Activated CD4-positive, alpha-beta T cell treated with anti-CD3 and anti-CD28 coated beads for 4 hours (primary cell): ENCODE data around the gene CELF2.

Source experiments
- DNase-seq, 2 donors: peaks; one replicate each; pipeline ENCODE4 v3.0.0-alpha.2; 2020

CELF2 gene

GRCh38 chr10:11205030-11205772 is 187.5 kb downstream of the CELF2 start:
- DNase-seq = peak in 1 of 2 donors; percentile 24

- no peak for DNase-seq
Measured at GRCh38 chr10:11206676-11207559, 189.2 kb downstream of the CELF2 start.

GRCh38 chr10:11207560-11207844 is 189.8 kb downstream of the CELF2 start:
- DNase-seq = no peak

- DNase-seq = no peak
Measured at GRCh38 chr10:11208243-11208642, 190.6 kb downstream of the CELF2 start.

GRCh38 chr10:11208908-11209829 is 191.5 kb downstream of the CELF2 start:
- peak in 1 of 2 donors; percentile 34 for DNase-seq

GRCh38 chr10:11209830-11210181 is 192.1 kb downstream of the CELF2 start:
- DNase-seq = no peak

- no peak for DNase-seq
Measured at GRCh38 chr10:11210211-11210922, 192.7 kb downstream of the CELF2 start.

- DNase-seq = no peak
Measured at GRCh38 chr10:11212288-11213085, 194.8 kb downstream of the CELF2 start.

- DNase-seq = no peak
Measured at GRCh38 chr10:11213137-11213536, 195.5 kb downstream of the CELF2 start.

- no peak for DNase-seq
Measured at GRCh38 chr10:11214407-11214806, 196.7 kb downstream of the CELF2 start.

GRCh38 chr10:11215471-11215870 is 197.8 kb downstream of the CELF2 start:
- DNase-seq = no peak

GRCh38 chr10:11217521-11217920 is 199.8 kb downstream of the CELF2 start:
- no peak for DNase-seq

GRCh38 chr10:11218395-11218794 is 200.7 kb downstream of the CELF2 start:
- peak in 1 of 2 donors; percentile 23 for DNase-seq

GRCh38 chr10:11219431-11219830 is 201.8 kb downstream of the CELF2 start:
- DNase-seq = no peak

- no peak for DNase-seq
Measured at GRCh38 chr10:11223081-11223480, 205.4 kb downstream of the CELF2 start.

GRCh38 chr10:11223507-11224140 is 206.0 kb downstream of the CELF2 start:
- DNase-seq = no peak

GRCh38 chr10:11224321-11224720 is 206.6 kb downstream of the CELF2 start:
- no peak for DNase-seq

GRCh38 chr10:11224792-11225416 is 207.2 kb downstream of the CELF2 start:
- no peak for DNase-seq

GRCh38 chr10:11225935-11226334 is 208.3 kb downstream of the CELF2 start:
- DNase-seq = peak; percentile 57 to 62

- DNase-seq = no peak
Measured at GRCh38 chr10:11227103-11227502, 209.4 kb downstream of the CELF2 start.

GRCh38 chr10:11229893-11230292 is 212.2 kb downstream of the CELF2 start:
- no peak for DNase-seq
